Stomach smooth muscle (tissue), 2 donors: ENCODE measurements around the gene FBH1.
"Not testable (repeated sequence)": the region's sequence is repeated elsewhere in the genome, so short reads cannot be mapped to it uniquely, and the experiment has no call there.

Experiments
- H3K27ac ChIP-seq: one replicate; pipeline ENCODE4 v1.7.0; 2013; ENCODE audit warnings: mild to moderate bottlenecking, low read length, inconsistent platforms
- H3K27me3 ChIP-seq, 2 donors: one replicate each; pipeline ENCODE4 v1.7.0; 2013; ENCODE audit warnings: low read length in 2 of 2; ENCODE audit not compliant: insufficient read depth in 2 of 2, control insufficient read depth in 1 of 2
- H3K36me3 ChIP-seq, 2 donors: one replicate each; pipeline ENCODE4 v1.7.0; 2013; ENCODE audit warnings: low read length in 2 of 2; ENCODE audit not compliant: control insufficient read depth in 2 of 2, insufficient read depth in 2 of 2
- H3K4me1 ChIP-seq: one replicate; pipeline ENCODE4 v1.7.0; 2013; ENCODE audit warnings: low read length; ENCODE audit not compliant: control insufficient read depth, insufficient read depth
- H3K4me3 ChIP-seq, 2 donors: one replicate each; pipeline ENCODE4 v1.7.0; 2013; ENCODE audit warnings: low read length in 2 of 2
- H3K9ac ChIP-seq, 2 donors: one replicate each; pipeline ENCODE4 v1.7.0; 2013; ENCODE audit warnings: low read length in 2 of 2, mild to moderate bottlenecking in 1 of 2
- H3K9me3 ChIP-seq, 2 donors: one replicate each; pipeline ENCODE4 v1.7.0; 2013; ENCODE audit warnings: low read length in 2 of 2; ENCODE audit not compliant: control insufficient read depth in 2 of 2
- donor health status: healthy.
- donor health status: Pancreatic carcinoma.

Gene FBH1

DNA sequence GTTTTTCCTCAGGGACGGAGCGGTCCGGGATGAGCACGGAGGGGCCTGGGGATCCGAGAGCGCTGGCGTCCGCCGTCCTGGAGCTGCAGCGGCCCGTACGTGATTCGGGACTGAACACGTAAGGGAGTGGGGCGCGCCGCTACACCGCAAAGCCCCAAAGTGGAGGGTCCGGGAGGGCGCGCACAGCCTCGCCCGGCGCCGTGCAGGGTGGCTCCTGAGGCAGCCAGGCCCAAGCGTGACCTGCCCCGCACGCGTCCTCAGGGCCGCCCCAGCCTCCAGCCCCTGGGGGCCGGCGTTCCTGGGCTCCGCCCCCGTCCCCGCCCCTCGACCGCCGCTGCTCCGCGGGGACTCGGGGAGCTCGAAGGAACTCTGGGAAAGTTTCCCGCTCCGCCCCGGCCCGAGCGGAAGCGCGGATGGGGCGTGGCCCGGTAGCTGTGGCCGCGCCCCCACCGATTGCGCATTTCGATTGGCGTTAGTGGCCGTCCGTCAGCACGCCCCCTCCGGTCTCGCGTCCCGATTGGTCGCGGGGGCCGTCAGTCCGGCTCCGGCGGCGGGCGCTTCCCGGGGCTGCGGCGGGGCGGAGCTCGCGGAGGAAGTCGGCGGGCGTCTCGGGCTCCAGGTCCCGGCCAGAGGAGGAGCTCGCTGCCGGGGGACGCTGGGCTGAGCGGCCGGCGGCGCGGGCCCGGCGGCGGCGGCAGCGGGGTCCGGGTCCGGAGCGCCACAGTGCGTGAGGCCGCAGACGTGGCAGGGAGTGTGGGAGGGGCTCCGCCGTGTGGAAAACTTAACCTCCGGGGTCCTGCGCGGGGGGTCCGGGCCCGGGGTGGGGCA is at the start of gene FBH1, which contains the start of gene ANKRD16:
Gene FBH1 (plus strand): TSS at position 620 of the 828 bp plus-strand sequence. CDS start 103 bp downstream, at position 723.
Gene ANKRD16 (minus strand): TSS at position 270 of the 828 bp plus-strand sequence. CDS start 539 bp downstream, outside the sequence.
- Histone ChIP-seq H3K9ac (peak within 1 kb of the TSS; percentile 81 to 90), H3K4me3 (peak within 1 kb of the TSS; percentile 89 to 94), H3K4me1 (peaks cover 31% of the 10 kb centered on the region)

DNA sequence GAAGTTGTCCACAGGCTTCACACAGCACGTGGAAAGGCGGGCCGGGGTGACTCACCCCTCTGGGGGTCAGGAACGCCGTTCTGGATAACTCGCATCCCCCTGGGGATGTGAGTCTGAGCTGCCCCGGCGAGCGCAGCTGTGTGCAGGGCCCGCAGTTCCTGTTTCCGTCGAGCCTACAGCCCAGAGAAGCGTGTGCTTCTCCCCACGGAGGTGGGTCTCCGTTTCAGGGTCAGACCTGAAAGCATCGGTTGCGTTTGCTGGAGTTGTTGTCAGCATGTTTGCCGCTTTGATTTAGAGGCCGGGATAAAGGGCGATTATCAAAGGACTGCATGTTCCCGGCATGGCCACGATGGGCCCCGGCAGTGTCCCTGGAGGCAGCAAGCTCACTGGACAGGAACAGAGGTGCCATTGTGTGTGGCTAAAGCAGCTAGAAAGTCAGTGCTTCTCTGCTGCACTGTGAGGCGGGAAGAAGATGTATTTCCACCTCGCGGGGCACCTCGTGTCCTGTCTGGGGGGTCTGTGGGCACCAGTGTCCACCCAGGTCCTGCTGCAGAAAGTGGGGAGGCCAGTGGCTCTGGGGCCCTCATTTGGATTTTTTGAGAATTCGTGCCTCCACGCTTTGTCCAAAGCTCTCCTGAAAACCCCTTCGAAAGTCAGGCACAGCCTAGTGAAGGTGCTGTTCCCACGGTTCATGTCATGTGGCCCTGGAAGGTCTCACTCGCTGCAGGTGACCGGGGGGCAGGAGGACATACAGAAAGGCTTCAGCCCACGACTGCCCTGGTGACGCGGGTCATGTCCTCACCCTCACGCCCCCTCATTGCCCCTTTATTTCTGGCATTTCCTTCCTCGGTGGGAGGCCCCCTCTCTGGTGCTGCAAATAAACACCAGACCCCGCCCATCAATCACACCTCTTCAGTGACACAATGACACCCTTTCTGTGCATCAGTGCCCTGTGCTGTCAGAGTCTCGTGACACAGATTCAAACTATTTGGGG is 49.4 kb upstream of the FBH1 start:
- no peaks in the 10 kb centered on the region for H3K4me1 ChIP-seq

More for the DNA sequence above, at the start of gene FBH1, which contains the start of gene ANKRD16:
- H3K27me3 ChIP-seq: no peaks in the 10 kb centered on the region
- H3K27ac ChIP-seq: peak within 1 kb of the TSS; percentile 53
- H3K9me3 ChIP-seq: no peaks in the 10 kb centered on the region
- peaks cover 12 to 13% of the 10 kb centered on the region in 2 donors for H3K36me3 ChIP-seq

DNA sequence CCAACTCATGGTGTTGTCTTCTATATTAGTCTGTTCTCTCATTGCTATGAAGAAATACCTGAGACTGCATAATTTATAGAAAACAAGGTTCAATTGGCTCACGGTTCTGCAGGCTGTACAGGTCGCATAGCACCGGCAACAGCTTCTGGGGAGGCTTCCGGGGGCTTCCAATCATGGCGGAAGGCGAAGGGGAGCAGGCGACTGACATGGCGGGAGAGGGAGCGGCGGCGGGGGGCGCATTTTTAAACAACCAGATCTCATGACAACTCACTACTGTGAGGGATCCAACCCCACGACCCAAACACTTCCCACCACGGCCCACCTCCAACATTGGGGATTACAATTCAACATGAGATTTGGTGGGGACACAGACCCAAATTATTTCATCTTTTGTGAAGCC is 48.1 kb upstream of the FBH1 start:
- Histone ChIP-seq H3K36me3 (no peaks in the 10 kb centered on the region), H3K27me3 (no peaks in the 10 kb centered on the region), H3K4me3 (no peak overlapping the region), H3K9me3 (no peaks in the 10 kb centered on the region), H3K4me1 (no peaks in the 10 kb centered on the region), H3K9ac (no peak overlapping the region), H3K27ac (no peak overlapping the region)

More for the DNA sequence above, 49.4 kb upstream of the FBH1 start:
- H3K4me3 ChIP-seq: no peak overlapping the region
- H3K36me3 ChIP-seq: no peaks in the 10 kb centered on the region
- no peaks in the 10 kb centered on the region for H3K9me3 ChIP-seq
- H3K9ac ChIP-seq: no peak overlapping the region
- H3K27me3 ChIP-seq: no peaks in the 10 kb centered on the region
- H3K27ac ChIP-seq: no peak overlapping the region

DNA sequence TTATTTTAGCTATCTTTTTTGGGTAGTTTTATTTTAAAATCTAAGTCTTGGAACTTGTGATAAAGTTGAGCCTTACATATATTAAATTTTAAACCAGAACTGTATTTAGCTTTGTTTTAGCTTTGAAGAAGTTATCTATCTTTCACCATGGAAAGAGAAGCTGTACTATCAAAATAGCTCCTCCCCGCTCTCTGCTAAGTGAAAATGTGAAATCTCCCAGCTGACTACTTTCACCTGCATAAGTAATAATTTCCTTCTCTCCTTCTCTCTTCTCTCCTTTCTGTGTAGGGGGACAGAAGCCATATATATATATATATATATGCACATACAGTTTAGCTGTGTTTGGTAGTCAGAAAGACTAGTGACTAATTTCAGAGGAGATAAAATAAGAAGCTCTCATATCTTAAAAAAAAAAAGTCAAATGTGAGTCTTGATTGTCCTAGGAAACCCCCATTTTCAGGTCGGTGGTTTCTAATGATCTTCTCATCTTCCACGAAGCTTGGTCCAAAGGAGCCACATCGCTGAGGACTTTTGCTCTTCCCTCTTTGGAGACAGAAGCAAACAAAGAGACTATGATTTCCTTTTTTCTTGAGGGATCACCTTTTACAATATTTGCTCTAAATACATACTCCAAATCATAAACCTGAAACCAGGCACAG is 46.2 kb upstream of the FBH1 start:
- Histone ChIP-seq H3K27me3 (no peaks in the 10 kb centered on the region), H3K9me3 (no peaks in the 10 kb centered on the region), H3K9ac (no peak overlapping the region), H3K27ac (no peak overlapping the region), H3K4me1 (no peaks in the 10 kb centered on the region), H3K4me3 (no peak overlapping the region), H3K36me3 (no peaks in the 10 kb centered on the region)

DNA sequence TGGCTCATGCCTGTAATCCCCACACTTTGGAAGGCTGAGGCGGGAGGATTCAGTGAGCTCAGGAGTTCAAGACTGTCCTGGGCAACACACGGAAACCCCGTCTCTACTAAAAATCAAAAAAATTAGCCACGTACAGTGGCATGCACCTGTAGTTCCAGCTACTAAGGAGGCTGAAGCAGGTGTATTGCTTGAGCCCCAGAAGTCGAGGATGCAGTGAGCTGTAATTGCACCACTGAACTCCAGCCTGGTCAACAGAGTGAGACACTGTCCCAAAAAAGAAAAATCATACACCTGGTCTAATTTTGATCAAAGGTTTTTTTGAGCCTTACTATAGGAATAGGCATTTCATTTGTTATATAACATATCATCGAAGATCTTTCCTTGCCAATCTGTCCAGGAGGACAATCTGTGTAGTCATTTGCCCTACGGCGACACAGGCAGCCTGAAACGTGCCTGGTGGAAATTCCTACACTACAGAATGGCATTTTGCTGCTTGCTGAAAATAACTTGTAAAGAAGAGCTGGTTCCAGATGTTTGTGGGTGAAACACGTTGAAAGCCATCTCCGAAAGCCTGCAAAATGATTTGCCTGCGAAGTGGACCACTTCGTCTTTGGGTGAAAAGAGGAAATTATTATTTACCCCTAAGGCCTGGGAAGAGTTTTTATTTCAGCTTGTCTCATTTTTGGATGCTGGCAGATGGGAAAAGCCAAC is 45.5 kb upstream of the FBH1 start:
- Histone ChIP-seq H3K4me3 (no peak overlapping the region), H3K27ac (no peak overlapping the region), H3K9me3 (no peaks in the 10 kb centered on the region), H3K4me1 (no peaks in the 10 kb centered on the region), H3K36me3 (no peaks in the 10 kb centered on the region), H3K27me3 (no peaks in the 10 kb centered on the region), H3K9ac (no peak overlapping the region)

DNA sequence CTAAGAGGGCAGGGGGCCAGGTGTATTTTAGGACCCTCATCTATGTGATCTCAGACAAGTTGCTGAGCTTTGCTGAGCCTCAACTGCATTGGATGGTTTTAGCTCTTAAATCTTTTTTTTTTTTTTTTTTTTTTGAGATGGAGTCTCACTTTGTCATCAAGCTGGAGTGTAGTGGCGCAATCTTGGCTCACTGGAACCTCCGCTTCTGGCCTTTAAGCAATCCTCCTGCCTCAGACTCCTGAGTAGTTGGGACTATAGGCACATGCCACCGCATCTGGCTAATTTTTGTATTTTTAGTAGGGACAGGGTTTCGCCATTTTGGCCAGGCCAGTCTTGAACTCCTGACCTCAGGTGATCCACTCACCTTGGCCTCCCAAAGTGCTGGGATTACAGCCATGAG is 43.4 kb upstream of the FBH1 start:
- not testable (repeated sequence) for H3K27me3 ChIP-seq, H3K4me3 ChIP-seq, H3K9ac ChIP-seq, H3K9me3 ChIP-seq, H3K4me1 ChIP-seq, H3K36me3 ChIP-seq, H3K27ac ChIP-seq

DNA sequence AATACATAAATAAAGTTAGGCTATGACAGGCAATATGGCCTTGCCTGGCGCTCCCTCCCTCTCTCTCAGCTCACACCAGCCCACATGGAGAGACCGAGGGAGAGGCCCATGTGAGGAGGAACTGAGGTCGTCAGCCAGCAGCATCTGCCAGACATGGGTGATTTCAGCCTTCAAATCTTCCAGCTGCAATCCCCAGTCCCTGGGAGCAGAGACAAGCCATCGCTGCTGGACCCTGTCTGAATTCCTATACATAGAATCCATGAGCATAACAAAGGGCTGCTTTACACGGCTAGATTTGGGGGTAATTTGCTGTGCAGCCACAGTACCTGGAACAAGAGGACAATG is 35.9 kb upstream of the FBH1 start:
- Histone ChIP-seq H3K27ac (no peak overlapping the region), H3K4me1 (no peaks in the 10 kb centered on the region), H3K4me3 (no peak overlapping the region), H3K27me3 (no peaks in the 10 kb centered on the region), H3K9me3 (no peaks in the 10 kb centered on the region), H3K9ac (no peak overlapping the region), H3K36me3 (no peaks in the 10 kb centered on the region)

DNA sequence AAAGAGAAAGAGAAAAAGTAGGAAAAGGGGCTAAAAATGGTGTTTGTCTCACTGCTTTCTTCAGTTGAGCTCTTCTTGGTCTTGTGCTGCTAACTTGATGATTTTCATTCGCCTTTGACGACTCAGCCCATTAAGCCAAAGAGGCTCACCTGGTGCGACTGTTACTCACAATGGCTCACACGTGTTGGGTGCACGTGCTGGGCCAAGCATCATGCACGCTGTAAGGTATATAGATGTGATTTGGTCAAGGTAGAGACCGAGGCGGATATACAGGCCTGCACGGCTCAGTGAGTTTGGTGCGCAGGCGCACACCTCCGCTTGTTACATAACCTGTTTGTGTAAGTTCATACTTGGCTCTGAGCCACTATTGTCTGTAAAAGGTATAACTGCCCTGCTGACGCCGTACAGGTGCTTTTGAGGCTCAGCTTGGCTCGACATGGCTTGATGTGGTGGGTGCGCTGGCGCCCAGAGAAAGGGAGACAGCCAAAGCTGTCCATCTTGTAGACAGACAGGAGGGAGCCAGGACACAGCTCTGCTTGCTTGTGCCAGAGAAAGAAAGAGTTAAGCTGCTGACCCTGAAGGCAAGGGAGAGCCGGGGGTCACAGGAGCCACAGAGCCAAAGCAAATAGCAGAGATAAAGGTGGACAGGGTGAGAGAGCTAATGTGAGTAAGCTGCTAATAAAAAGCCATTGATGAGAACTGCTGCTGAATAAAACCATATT is 33.9 kb upstream of the FBH1 start:
- Histone ChIP-seq H3K27me3 (no peaks in the 10 kb centered on the region), H3K4me1 (no peaks in the 10 kb centered on the region), H3K36me3 (no peaks in the 10 kb centered on the region), H3K4me3 (no peak overlapping the region), H3K9me3 (no peaks in the 10 kb centered on the region), H3K27ac (no peak overlapping the region), H3K9ac (no peak overlapping the region)

DNA sequence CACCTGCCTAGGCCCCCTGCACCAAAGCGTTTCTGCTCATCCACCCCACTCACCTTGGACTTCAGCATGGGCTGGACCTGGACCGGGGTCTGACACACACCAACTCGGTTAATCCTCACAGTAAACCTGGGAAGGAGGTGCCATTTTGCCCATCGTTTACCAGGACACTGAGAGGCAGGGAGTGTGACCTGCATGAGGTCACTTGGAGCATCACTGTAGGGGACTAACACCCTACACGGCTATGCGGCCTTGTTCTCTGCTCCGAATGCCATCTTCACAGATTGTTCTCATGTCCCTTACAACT is 33.4 kb upstream of the FBH1 start:
- H3K4me1 ChIP-seq: no peaks in the 10 kb centered on the region
- no peak overlapping the region for H3K9ac ChIP-seq
- no peak overlapping the region for H3K4me3 ChIP-seq
- no peaks in the 10 kb centered on the region for H3K9me3 ChIP-seq
- H3K27ac ChIP-seq: no peak overlapping the region
- no peaks in the 10 kb centered on the region for H3K27me3 ChIP-seq
- H3K36me3 ChIP-seq: no peaks in the 10 kb centered on the region
